Fibroblast of skin of right biceps (primary cell): ENCODE data around the gene YTHDF1.

Experiments used
- DNase-seq: peaks from one replicate; pipeline ENCODE4 v3.0.0-alpha.2; 2013

The YTHDF1 gene

GRCh38 chr20:63204362-63204761 is 11.6 kb downstream of the YTHDF1 start:
- no peak for DNase-seq

GRCh38 chr20:63202811-63203526 is 13.0 kb downstream of the YTHDF1 start:
- DNase-seq: no peak

GRCh38 chr20:63202021-63202420 is 13.9 kb downstream of the YTHDF1 start:
- no peak for DNase-seq

- DNase-seq: no peak
Observed at GRCh38 chr20:63198606-63199005, 17.3 kb downstream of the YTHDF1 start.

GRCh38 chr20:63196768-63197470 is 19.0 kb downstream of the YTHDF1 start:
- DNase-seq: no peak

GRCh38 chr20:63194797-63195173 is 21.1 kb downstream of the YTHDF1 start:
- no peak for DNase-seq

- no peak for DNase-seq
Observed at GRCh38 chr20:63194007-63194796, 21.7 kb downstream of the YTHDF1 start.

GRCh38 chr20:63192721-63193120 is 23.2 kb downstream of the YTHDF1 start:
- DNase-seq: no peak

GRCh38 chr20:63191400-63191799 is 24.5 kb downstream of the YTHDF1 start:
- no peak for DNase-seq

- no peak for DNase-seq
Observed at GRCh38 chr20:63190828-63191227, 25.1 kb downstream of the YTHDF1 start.

GRCh38 chr20:63189846-63190559 is 25.9 kb downstream of the YTHDF1 start:
- no peak for DNase-seq

GRCh38 chr20:63189322-63189642 is 26.6 kb downstream of the YTHDF1 start:
- no peak for DNase-seq

- DNase-seq: no peak
Observed at GRCh38 chr20:63188641-63189321, 27.1 kb downstream of the YTHDF1 start.

GRCh38 chr20:63188159-63188442 is 27.8 kb downstream of the YTHDF1 start:
- DNase-seq: no peak

GRCh38 chr20:63187338-63188158 is 28.4 kb downstream of the YTHDF1 start:
- no peak for DNase-seq

- no peak for DNase-seq
Observed at GRCh38 chr20:63186528-63187316, 29.2 kb downstream of the YTHDF1 start.

- no peak for DNase-seq
Observed at GRCh38 chr20:63186084-63186483, 29.8 kb downstream of the YTHDF1 start.

GRCh38 chr20:63185215-63185796 is 30.6 kb downstream of the YTHDF1 start:
- no peak for DNase-seq

GRCh38 chr20:63183422-63184146 is 32.3 kb downstream of the YTHDF1 start:
- no peak for DNase-seq

- DNase-seq: no peak
Observed at GRCh38 chr20:63182946-63183415, 33.0 kb downstream of the YTHDF1 start.
